Colon (tissue), 2 donors: ENCODE measurements around the gene TMEM179.

Experiments used
- FAIRE-seq: peaks from 2 replicates; lab custom pipeline; 2012; peaks lifted over from hg19 to GRCh38; lab: Jason Lieb, UNC
- donor health status: control.
- donor health status: control.

Gene TMEM179

GRCh38 chr14:104567957-104568225 lies 36.7 kb downstream of the TMEM179 start:
- no peak for FAIRE-seq

GRCh38 chr14:104567141-104567956 lies 37.2 kb downstream of the TMEM179 start:
- FAIRE-seq = no peak

GRCh38 chr14:104564744-104565679 lies 39.6 kb downstream of the TMEM179 start:
- no peak for FAIRE-seq

- no peak for FAIRE-seq
Observed at GRCh38 chr14:104563742-104564615, 40.6 kb downstream of the TMEM179 start.

GRCh38 chr14:104563191-104563741 lies 41.3 kb downstream of the TMEM179 start:
- FAIRE-seq = no peak

- no peak for FAIRE-seq
Observed at GRCh38 chr14:104562606-104563005, 42.0 kb downstream of the TMEM179 start.

GRCh38 chr14:104561632-104562495 lies 42.7 kb downstream of the TMEM179 start:
- no peak for FAIRE-seq

GRCh38 chr14:104561124-104561557 lies 43.4 kb downstream of the TMEM179 start:
- no peak for FAIRE-seq

GRCh38 chr14:104560586-104560945 lies 44.0 kb downstream of the TMEM179 start:
- FAIRE-seq = no peak

GRCh38 chr14:104559804-104560585 lies 44.6 kb downstream of the TMEM179 start:
- no peak for FAIRE-seq

GRCh38 chr14:104559028-104559803 lies 45.4 kb downstream of the TMEM179 start:
- FAIRE-seq = no peak

GRCh38 chr14:104558231-104559027 lies 46.1 kb downstream of the TMEM179 start:
- no peak for FAIRE-seq

GRCh38 chr14:104557766-104558165 lies 46.8 kb downstream of the TMEM179 start:
- no peak for FAIRE-seq

- no peak for FAIRE-seq
Observed at GRCh38 chr14:104557086-104557485, 47.5 kb downstream of the TMEM179 start.

- no peak for FAIRE-seq
Observed at GRCh38 chr14:104556256-104557021, 48.1 kb downstream of the TMEM179 start.

- no peak for FAIRE-seq
Observed at GRCh38 chr14:104555430-104556255, 48.9 kb downstream of the TMEM179 start.
